Prostate gland (tissue), 2 donors: ENCODE measurements around the gene RPS8.
A peak's percentile ranks its signal among the peaks of the same experiment; 100 is the strongest.

Experiments used
- CTCF ChIP-seq, 4 experiments: fragments of 200-600 bp in 2 of 4; fragments of 450-650 bp in 2 of 4; sonication (generic) in 2 of 4; IDR thresholded peaks; 1 replicate in 3 of 4; 2 replicates in 1 of 4; pipeline ENCODE4 v1.5.1; 2016 to 2019; ENCODE audit warnings: antibody characterized with exemption in 4 of 4, mild to moderate bottlenecking in 2 of 4, moderate library complexity in 2 of 4
- POLR2A ChIP-seq: fragments of 450-650 bp; IDR thresholded peaks from one replicate; pipeline ENCODE4 v1.6.1; 2016; ENCODE audit warnings: antibody characterized with exemption, mild to moderate bottlenecking
- POLR2AphosphoS5 ChIP-seq: sonication (generic); formaldehyde crosslinking; IDR thresholded peaks from one replicate; pipeline ENCODE4 v1.6.1; 2017; ENCODE audit warnings: antibody characterized with exemption

- TF ChIP-seq CTCF (IDR thresholded peaks at IDR 0.05): peak; percentile 78 to 96 (median 86)
- peak; percentile 94 for TF ChIP-seq POLR2A
- TF ChIP-seq POLR2AphosphoS5: peak; percentile 91
Measured at GRCh38 chr1:44799770-44800584, 24.6 kb downstream of the RPS8 start, which contains the start of gene PLK3.
